C4-2B (cell line): ENCODE data around the gene GALNS.

ENCODE experiments used
- H3K27ac ChIP-seq: fragments of 450-650 bp; 2 replicates; pipeline ENCODE4 v1.5.1; 2017
- CTCF ChIP-seq: fragments of 450-650 bp; conservative IDR thresholded peaks from 2 replicates; pipeline ENCODE4 v1.5.1; 2017; ENCODE audit warnings: mild to moderate bottlenecking
- ZFX ChIP-seq: fragments of 450-650 bp; IDR thresholded peaks from 2 replicates; pipeline ENCODE4 v1.6.1; 2017

The GALNS gene

GRCh38 chr16:88857728-88858339 lies 1.1 kb upstream of the GALNS start:
- peak overlapping the region; percentile 86 for H3K27ac ChIP-seq

GRCh38 chr16:88856122-88856827 lies 472 bp downstream of the GALNS start:
- H3K27ac ChIP-seq = peak overlapping the region; percentile 86

More at GRCh38 chr16:88857728-88858339, 1.1 kb upstream of the GALNS start:
- TF ChIP-seq ZFX (no peak), CTCF (peak; percentile 85)

GRCh38 chr16:88855736-88856121 lies 1.0 kb downstream of the GALNS start:
- H3K27ac ChIP-seq = peak overlapping the region; percentile 86; the same call in 1 of the 2 replicates
- TF ChIP-seq ZFX (no peak), CTCF (no peak)

More at GRCh38 chr16:88856122-88856827, 472 bp downstream of the GALNS start:
- TF ChIP-seq ZFX (no peak), CTCF (no peak)

- no peak for TF ChIP-seq CTCF
- no peak for TF ChIP-seq ZFX
- H3K27ac ChIP-seq = no peak overlapping the region
Observed at GRCh38 chr16:88855176-88855575, 1.6 kb downstream of the GALNS start.

- no peak overlapping the region for H3K27ac ChIP-seq
- TF ChIP-seq ZFX = no peak
- no peak for TF ChIP-seq CTCF
Observed at GRCh38 chr16:88854306-88855111, 2.2 kb downstream of the GALNS start.

GRCh38 chr16:88853325-88853941 lies 3.3 kb downstream of the GALNS start:
- TF ChIP-seq CTCF = no peak
- TF ChIP-seq ZFX = no peak
- no peak overlapping the region for H3K27ac ChIP-seq
